AG04449 (cell line): Measurements from ENCODE around the gene MUSTN1.

Experiments used
- CTCF ChIA-PET: fragments of 350-600 bp; formaldehyde crosslinking; extraction: SDS; loops from one replicate; lab custom pipeline; 2021; ENCODE audit warnings: antibody characterized with exemption; lab: Yijun Ruan, JAX
- POLR2A ChIA-PET: fragments of 400-600, 350-600 bp; formaldehyde crosslinking; extraction: SDS; loops from one replicate; lab custom pipeline; 2020; ENCODE audit warnings: antibody characterized with exemption, inconsistent platforms; lab: Yijun Ruan, JAX
- DNase-seq: peaks from one replicate; pipeline ENCODE4 v3.0.0-alpha.2; 2010; ENCODE audit warnings: low read depth, low spot score
- H3K4me3 ChIP-seq: 2 replicates; pipeline ENCODE4 v1.5.1; 2011; ENCODE audit warnings: low read depth, mild to moderate bottlenecking, control low read depth, low read length
- CTCF ChIP-seq: IDR thresholded peaks from one replicate; pipeline ENCODE4 v1.5.1; 2011; ENCODE audit warnings: mild to moderate bottlenecking, moderate library complexity, low read length, control low read depth, inconsistent platforms; ENCODE audit not compliant: insufficient read depth; ENCODE audit errors: missing control alignments

Gene MUSTN1

GRCh38 chr3:52843108-52843865 lies 8.5 kb upstream of the MUSTN1 start:
- CTCF ChIA-PET = interaction anchor here (1.0 to 2.0 kb wide), 4 partner anchors 11 to 92 kb away, joined by 3 to 6 read pairs (median 4); no protein-coding TSS in a partner anchor
- POLR2A ChIA-PET = no interaction called here
- H3K4me3 ChIP-seq = no peak overlapping the region
- no peak for DNase-seq
- no peak for TF ChIP-seq CTCF

- DNase-seq = no peak
- CTCF ChIA-PET = interaction anchor here (1.0 to 2.0 kb wide), 3 partner anchors 9 to 17 kb away, joined by 3 to 6 read pairs (median 5); no protein-coding TSS in a partner anchor
Observed at GRCh38 chr3:52842424-52842823, 7.6 kb upstream of the MUSTN1 start.

GRCh38 chr3:52841981-52842340 lies 7.1 kb upstream of the MUSTN1 start:
- POLR2A ChIA-PET = no interaction called here
- CTCF ChIA-PET = interaction anchor here (1.2 to 2.0 kb wide), 2 partner anchors 9 to 12 kb away, joined by 5 to 6 read pairs; no protein-coding TSS in a partner anchor
- no peak for TF ChIP-seq CTCF
- H3K4me3 ChIP-seq = no peak overlapping the region
- no peak for DNase-seq

More at GRCh38 chr3:52842424-52842823, 7.6 kb upstream of the MUSTN1 start:
- no peak for TF ChIP-seq CTCF
- no peak overlapping the region for H3K4me3 ChIP-seq
- POLR2A ChIA-PET = no interaction called here

GRCh38 chr3:52841211-52841980 lies 6.6 kb upstream of the MUSTN1 start:
- no peak overlapping the region for H3K4me3 ChIP-seq
- POLR2A ChIA-PET = no interaction called here
- no peak for TF ChIP-seq CTCF
- CTCF ChIA-PET = interaction anchor here (1.2 to 2.0 kb wide), 2 partner anchors 10 to 12 kb away, joined by 5 to 6 read pairs; no protein-coding TSS in a partner anchor
- DNase-seq = no peak

GRCh38 chr3:52839892-52840545 lies 5.2 kb upstream of the MUSTN1 start:
- ChIA-PET CTCF (no interaction called here), POLR2A (no interaction called here)
- H3K4me3 ChIP-seq = no peak overlapping the region
- TF ChIP-seq CTCF = no peak
- DNase-seq = no peak

GRCh38 chr3:52839268-52839575 lies 4.4 kb upstream of the MUSTN1 start:
- CTCF ChIA-PET = no interaction called here
- POLR2A ChIA-PET = no interaction called here
- TF ChIP-seq CTCF = no peak
- no peak for DNase-seq
- H3K4me3 ChIP-seq = no peak overlapping the region
